AG20443 (cell line): Measurements from ENCODE around the gene SNORC.
A peak's percentile ranks its signal among the peaks of the same experiment; 100 is the strongest.

Experiments
- DNase-seq: peaks from one replicate; pipeline ENCODE4 v3.0.0; 2012; ENCODE audit warnings: low spot score, mixed read lengths

SNORC gene

GRCh38 chr2:232869138-232870017 lies 686 bp upstream of the SNORC start:
- no peak for DNase-seq

- DNase-seq: no peak
These were observed 805 bp downstream of the SNORC start for GRCh38 chr2:232870766-232871371.

- no peak for DNase-seq
These were observed 1.4 kb downstream of the SNORC start for GRCh38 chr2:232871418-232871834.

- DNase-seq: no peak
These were observed 2.0 kb downstream of the SNORC start for GRCh38 chr2:232871835-232872736.

GRCh38 chr2:232872826-232873225 lies 2.8 kb downstream of the SNORC start:
- no peak for DNase-seq

- no peak for DNase-seq
These were observed 3.3 kb downstream of the SNORC start for GRCh38 chr2:232873292-232873908.

GRCh38 chr2:232873909-232874641 lies 4.0 kb downstream of the SNORC start:
- no peak for DNase-seq

GRCh38 chr2:232874677-232875223 lies 4.7 kb downstream of the SNORC start:
- DNase-seq: no peak

GRCh38 chr2:232875256-232876121 lies 5.4 kb downstream of the SNORC start:
- peak; percentile 37 for DNase-seq

- DNase-seq: peak; percentile 64
These were observed 6.3 kb downstream of the SNORC start for GRCh38 chr2:232876161-232876977.

GRCh38 chr2:232876978-232877441 lies 6.9 kb downstream of the SNORC start:
- no peak for DNase-seq

- no peak for DNase-seq
These were observed 8.0 kb downstream of the SNORC start for GRCh38 chr2:232877940-232878511.

GRCh38 chr2:232878855-232879617 lies 9.0 kb downstream of the SNORC start:
- DNase-seq: no peak

- DNase-seq: no peak
These were observed 9.8 kb downstream of the SNORC start for GRCh38 chr2:232879618-232880494.

- DNase-seq: no peak
These were observed 10.8 kb downstream of the SNORC start for GRCh38 chr2:232880764-232881351.

- DNase-seq: no peak
These were observed 12.0 kb downstream of the SNORC start for GRCh38 chr2:232882085-232882484.
